HG02852 (cell line): ENCODE measurements around the gene TCAP.
"Not testable (repeated sequence)": the region's sequence is repeated elsewhere in the genome, so short reads cannot be mapped to it uniquely, and the experiment has no call there.

Experiments used
- ATAC-seq: cut with Tn5 transposase; IDR thresholded peaks from one replicate; pipeline ENCODE4 v1.9.1; 2021; ENCODE audit warnings: mild to moderate bottlenecking, moderate library complexity; ENCODE audit not compliant: unreplicated experiment

The TCAP gene

GRCh38 chr17:39702901-39703893 lies 38.0 kb downstream of the TCAP start:
- no peak for ATAC-seq

GRCh38 chr17:39703913-39704312 lies 38.8 kb downstream of the TCAP start:
- no peak for ATAC-seq

GRCh38 chr17:39704821-39705551 lies 39.8 kb downstream of the TCAP start:
- no peak for ATAC-seq

DNA sequence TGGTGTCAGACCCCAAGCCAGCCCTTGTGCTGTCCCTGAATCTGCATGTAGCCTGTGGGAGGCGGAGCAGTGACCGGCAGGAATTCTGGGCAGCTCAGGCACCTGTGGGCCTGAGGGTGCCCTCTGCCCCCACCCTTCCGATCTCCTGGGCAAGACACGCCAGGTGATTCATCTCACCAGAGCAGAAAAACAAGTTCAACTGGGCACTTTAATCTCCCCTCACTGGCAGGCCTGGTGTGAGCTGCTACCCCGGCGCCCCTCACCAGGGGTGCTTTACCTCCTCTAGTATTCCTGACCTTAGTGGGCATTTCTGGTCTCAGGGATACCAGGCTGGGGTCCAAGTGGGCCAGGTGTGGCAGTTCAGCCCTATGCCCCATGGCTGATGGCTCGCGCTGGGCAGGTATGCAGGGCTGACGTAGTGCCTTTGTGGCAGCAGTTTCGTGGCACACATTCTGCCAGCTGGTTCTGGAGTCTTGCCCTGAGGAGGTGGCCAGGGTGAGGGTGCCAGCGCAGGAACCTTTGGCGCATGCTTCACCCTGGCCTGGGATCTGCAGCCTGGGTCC lies 40.7 kb downstream of the TCAP start:
- no peak for ATAC-seq

DNA sequence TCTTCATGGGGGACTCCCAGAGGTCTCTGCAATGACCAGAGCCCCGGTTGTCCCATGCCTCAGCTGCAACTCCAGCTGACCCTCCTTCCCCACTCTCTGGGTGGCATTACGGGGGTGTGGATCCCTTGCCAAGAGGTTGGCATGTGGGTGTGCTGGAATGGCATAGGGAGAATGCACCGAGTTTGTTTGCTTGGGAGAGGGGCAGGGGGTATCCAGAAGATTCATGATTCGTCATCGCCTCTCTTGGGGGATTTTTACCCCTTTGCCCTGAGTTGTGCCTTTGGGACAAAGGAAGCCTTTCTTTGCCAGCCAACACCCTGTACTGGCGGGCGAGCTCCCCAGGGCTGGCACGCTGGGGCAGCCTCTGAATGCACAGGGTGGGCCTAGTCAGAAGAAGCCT lies 41.2 kb downstream of the TCAP start:
- ATAC-seq: no peak

GRCh38 chr17:39706921-39707337 lies 41.8 kb downstream of the TCAP start:
- no peak for ATAC-seq

DNA sequence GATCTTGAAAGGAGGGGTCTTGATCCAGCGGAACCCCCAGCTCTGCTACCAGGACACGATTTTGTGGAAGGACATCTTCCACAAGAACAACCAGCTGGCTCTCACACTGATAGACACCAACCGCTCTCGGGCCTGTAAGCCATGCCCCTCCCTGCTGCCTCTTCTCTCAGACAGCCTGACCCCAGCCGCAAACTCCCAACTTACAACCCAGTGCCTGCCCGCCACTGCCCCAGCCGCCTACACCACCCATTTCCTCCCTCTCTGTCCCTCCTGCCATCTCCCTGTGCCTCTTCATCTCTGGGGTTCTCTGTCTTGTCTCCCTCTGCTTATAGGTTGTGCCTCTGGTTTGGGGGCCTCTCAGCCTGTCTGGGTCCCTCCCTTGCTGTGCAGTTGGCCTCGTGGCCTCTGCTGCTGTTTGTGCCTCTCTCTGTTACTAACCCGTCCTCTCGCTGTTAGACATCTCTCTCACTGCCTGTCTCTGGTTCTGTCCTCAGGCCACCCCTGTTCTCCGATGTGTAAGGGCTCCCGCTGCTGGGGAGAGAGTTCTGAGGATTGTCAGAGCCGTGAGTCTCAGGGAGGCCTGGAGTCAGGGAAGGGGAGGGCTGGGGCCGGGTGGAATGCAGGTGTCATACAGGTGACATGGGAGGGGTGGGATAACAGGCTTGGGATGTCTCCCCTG lies 44.3 kb downstream of the TCAP start:
- ATAC-seq: no peak

GRCh38 chr17:39709998-39710964 lies 45.1 kb downstream of the TCAP start:
- ATAC-seq: no peak

GRCh38 chr17:39711071-39711470 lies 45.9 kb downstream of the TCAP start:
- ATAC-seq: not testable (repeated sequence)

DNA sequence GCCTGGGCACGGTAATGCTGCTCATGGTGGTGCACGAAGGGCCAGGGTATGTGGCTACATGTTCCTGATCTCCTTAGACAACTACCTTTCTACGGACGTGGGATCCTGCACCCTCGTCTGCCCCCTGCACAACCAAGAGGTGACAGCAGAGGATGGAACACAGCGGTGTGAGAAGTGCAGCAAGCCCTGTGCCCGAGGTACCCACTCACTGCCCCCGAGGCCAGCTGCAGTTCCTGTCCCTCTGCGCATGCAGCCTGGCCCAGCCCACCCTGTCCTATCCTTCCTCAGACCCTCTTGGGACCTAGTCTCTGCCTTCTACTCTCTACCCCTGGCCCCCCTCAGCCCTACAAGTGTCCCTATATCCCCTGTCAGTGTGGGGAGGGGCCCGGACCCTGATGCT lies 46.7 kb downstream of the TCAP start:
- ATAC-seq: no peak

- ATAC-seq: no peak
Observed at GRCh38 chr17:39714234-39714633, 49.1 kb downstream of the TCAP start.

DNA sequence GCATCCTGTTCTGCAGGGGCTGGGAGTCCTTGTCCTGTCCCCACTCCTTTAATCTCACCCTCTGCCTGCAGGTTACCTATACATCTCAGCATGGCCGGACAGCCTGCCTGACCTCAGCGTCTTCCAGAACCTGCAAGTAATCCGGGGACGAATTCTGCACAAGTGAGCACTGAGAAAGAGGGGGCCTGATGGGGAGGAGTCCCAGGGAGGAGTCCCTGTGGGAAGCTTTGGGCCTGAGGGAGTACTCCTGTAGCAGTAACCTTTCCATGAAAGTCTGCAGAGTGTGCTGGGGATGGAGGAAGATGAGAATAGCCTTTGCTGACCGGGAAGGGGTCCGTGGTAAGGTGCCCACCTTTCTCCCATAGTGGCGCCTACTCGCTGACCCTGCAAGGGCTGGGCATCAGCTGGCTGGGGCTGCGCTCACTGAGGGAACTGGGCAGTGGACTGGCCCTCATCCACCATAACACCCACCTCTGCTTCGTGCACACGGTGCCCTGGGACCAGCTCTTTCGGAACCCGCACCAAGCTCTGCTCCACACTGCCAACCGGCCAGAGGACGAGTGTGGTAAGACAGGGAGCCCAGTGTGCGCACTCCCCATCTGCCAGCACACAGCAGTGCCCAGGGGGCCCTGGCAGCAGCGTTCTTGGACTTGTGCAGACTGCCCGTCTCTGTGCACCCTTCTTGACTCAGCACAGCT lies 50.4 kb downstream of the TCAP start:
- ATAC-seq: no peak
